Activated T-cell treated with anti-CD3 and anti-CD28 coated beads, Interleukin-2, amount 50 U/mL, for 4 hours (primary cell): Measurements from ENCODE around the gene UCN2. TPM values are rescaled to one million over a fixed set of nuclear protein-coding genes. Genes with fewer than 3 reads are reported as not detected.
"Not testable (repeated sequence)": the region's sequence is repeated elsewhere in the genome, so short reads cannot be mapped to it uniquely, and the experiment has no call there.

Source experiments
- ATAC-seq, 2 donors: fragments of 200-7000 bp; cut with Tn5 transposase; one replicate each; pipeline ENCODE4 v1.10.0; 2021
- DNase-seq: peaks from one replicate; pipeline ENCODE4 v3.0.0-alpha.2; 2020
- H3K27me3 Mint-ChIP-seq: one replicate; pipeline ENCODE4 v1.8.0; 2021; ENCODE audit warnings: low read depth, mixed read lengths
- H3K36me3 Mint-ChIP-seq: one replicate; pipeline ENCODE4 v1.8.0; 2022; ENCODE audit warnings: mixed read lengths; ENCODE audit not compliant: insufficient read depth
- H3K4me1 Mint-ChIP-seq: one replicate; pipeline ENCODE4 v1.8.0; 2021; ENCODE audit warnings: low read depth, mixed read lengths
- H3K4me3 Mint-ChIP-seq: one replicate; pipeline ENCODE4 v1.8.0; 2021; ENCODE audit warnings: mild to moderate bottlenecking, moderate library complexity, mixed read lengths
- H3K9me3 Mint-ChIP-seq: one replicate; pipeline ENCODE4 v1.8.0; 2021; ENCODE audit warnings: mixed read lengths
- total RNA-seq, 3 donors: library from RNA; stranded (reverse); gene quantifications; one replicate each; pipeline ENCODE4 v1.2.1, GENCODE V29; 2021

The UCN2 gene
- total RNA-seq, 3 donors from 2014 or later: 0.13 TPM; not detected in 2

DNA sequence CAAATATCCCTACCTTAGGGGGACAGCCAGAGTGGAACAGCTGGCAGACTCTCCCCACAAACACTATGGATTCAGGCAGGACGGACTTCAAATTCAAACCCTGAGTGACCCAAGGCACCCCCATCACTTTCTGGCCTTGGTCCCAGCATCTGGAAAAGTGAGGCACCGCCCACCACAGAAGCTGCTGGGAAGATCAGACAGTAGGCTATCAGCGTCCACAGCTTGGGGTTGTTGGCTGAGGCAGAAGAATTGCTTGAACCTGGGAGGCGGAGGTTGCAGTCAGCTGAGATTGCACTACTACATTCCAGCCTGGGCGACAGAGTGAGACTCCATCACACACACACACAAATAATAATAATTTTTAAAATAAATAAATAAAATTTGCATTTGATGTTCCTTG lies 15.5 kb downstream of the UCN2 start:
- H3K4me1 Mint-ChIP-seq: peaks cover 13% of the 10 kb centered on the region
- H3K9me3 Mint-ChIP-seq: no peaks in the 10 kb centered on the region
- H3K27me3 Mint-ChIP-seq: no peaks in the 10 kb centered on the region
- H3K36me3 Mint-ChIP-seq: no peaks in the 10 kb centered on the region
- no peak overlapping the region for H3K4me3 Mint-ChIP-seq
- ATAC-seq (no peak), DNase-seq (no peak)

- ATAC-seq: no peak
- Mint-ChIP-seq H3K4me1 (peaks cover 13% of the 10 kb centered on the region), H3K9me3 (no peaks in the 10 kb centered on the region), H3K27me3 (no peaks in the 10 kb centered on the region), H3K36me3 (no peaks in the 10 kb centered on the region), H3K4me3 (no peak overlapping the region)
- no peak for DNase-seq
These were observed 17.3 kb downstream of the UCN2 start for GRCh38 chr3:48546203-48546829.

GRCh38 chr3:48544141-48544540 lies 19.4 kb downstream of the UCN2 start:
- Mint-ChIP-seq H3K4me1 (peaks cover 13% of the 10 kb centered on the region), H3K27me3 (no peaks in the 10 kb centered on the region), H3K9me3 (no peaks in the 10 kb centered on the region), H3K4me3 (no peak overlapping the region), H3K36me3 (peaks cover 2% of the 10 kb centered on the region)
- no peak for DNase-seq
- no peak for ATAC-seq

DNA sequence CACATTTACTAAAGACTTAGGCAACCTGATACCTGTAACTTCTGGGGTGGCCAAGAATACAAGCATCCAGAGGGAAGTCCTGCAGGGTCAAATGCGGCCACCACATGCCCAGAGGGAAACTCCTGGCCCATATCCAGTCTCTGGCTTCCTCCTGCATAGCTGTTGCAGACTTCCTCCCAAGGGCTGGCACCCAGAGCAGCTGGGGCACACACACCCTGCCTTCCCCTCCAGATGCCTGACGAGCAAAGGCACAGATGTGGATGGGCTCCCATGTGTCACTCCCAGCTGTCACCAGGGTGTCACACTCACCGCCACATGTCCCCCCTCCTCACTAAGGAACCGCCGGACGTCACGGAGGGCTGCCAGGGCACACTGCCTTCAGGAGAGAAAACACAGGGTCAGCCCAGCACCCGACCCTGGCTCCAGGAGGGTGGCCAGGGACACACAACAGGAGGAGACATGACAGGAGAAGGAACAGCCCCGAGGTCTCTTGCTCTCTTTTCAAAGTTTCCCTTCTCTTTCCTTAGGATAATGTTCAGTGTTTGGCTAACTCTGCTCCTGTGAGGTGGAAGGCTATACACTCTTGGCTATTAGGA lies 20.2 kb downstream of the UCN2 start:
- no peak for ATAC-seq
- H3K4me3 Mint-ChIP-seq: no peak overlapping the region
- DNase-seq: no peak
- H3K4me1 Mint-ChIP-seq: peaks cover 10% of the 10 kb centered on the region
- H3K9me3 Mint-ChIP-seq: no peaks in the 10 kb centered on the region
- H3K27me3 Mint-ChIP-seq: no peaks in the 10 kb centered on the region
- peaks cover 2% of the 10 kb centered on the region for H3K36me3 Mint-ChIP-seq

DNA sequence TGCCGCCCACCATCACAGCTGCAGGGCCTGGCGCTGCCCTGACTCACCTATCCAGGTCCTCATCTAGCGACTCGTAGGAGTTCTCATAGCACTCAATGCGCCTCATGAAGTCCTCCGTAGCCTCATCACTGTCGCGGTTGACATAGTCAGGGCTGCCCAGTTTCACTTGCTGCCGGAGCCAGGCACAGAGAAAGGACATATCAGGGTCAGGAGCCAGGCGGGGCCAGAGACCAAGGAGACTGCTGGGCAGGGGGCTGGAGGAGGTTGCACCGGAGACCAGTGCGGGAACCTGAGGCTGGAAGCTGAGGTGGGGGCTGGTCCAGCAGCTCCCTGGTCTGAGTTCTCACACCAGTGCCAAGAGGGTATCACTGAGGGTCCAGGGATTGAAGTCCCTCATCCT lies 25.1 kb downstream of the UCN2 start:
- Mint-ChIP-seq H3K27me3 (no peaks in the 10 kb centered on the region), H3K9me3 (no peaks in the 10 kb centered on the region), H3K4me1 (no peaks in the 10 kb centered on the region), H3K4me3 (no peak overlapping the region), H3K36me3 (peaks cover 3% of the 10 kb centered on the region)
- ATAC-seq: no peak
- no peak for DNase-seq

DNA sequence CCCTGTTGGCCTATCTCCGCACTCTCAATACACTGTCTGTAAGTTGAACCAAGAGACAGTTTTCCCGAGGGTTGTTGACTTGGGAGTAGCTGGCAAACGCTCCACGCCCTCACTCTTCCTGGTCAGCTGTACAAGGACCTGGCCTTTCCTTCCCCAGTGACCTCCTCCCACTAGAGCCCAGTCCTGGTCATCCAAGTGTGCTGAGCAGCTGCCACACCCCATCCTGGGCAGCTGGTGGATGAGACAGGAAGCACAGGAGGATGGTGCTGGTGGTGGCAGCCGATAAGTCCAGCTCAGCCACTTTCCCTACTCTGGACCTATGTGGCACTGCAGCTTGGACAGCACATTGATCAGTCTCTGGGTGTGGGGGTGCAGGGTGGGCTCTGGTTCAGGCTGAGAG lies 26.8 kb downstream of the UCN2 start:
- no peak for DNase-seq
- no peaks in the 10 kb centered on the region for H3K9me3 Mint-ChIP-seq
- H3K27me3 Mint-ChIP-seq: no peaks in the 10 kb centered on the region
- H3K4me1 Mint-ChIP-seq: peaks cover 3% of the 10 kb centered on the region
- no peak overlapping the region for H3K4me3 Mint-ChIP-seq
- no peak for ATAC-seq
- peaks cover 3% of the 10 kb centered on the region for H3K36me3 Mint-ChIP-seq

DNA sequence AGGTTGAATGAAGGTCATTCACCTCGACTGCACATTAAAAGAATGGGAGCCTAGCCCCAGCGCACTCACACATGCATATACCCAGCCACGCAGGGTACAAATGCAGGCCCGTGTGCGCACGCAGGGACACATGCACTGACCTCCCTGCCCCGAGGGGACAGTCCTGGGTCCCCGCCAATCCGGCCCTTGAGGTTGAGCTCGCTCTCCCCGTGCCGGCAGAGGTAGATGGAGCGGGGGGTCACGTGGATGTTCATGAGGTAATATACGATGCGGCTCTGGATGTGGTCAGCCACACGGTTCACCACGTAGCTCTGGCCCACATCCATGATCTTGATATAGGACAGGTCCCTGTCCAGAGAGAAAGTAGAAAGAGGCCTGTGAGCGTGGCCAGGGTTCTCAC lies 27.5 kb downstream of the UCN2 start:
- Mint-ChIP-seq H3K27me3 (no peaks in the 10 kb centered on the region), H3K9me3 (no peaks in the 10 kb centered on the region), H3K4me3 (no peak overlapping the region), H3K36me3 (peaks cover 3% of the 10 kb centered on the region), H3K4me1 (peaks cover 3% of the 10 kb centered on the region)
- ATAC-seq (no peak), DNase-seq (no peak)

GRCh38 chr3:48535578-48535977 lies 28.0 kb downstream of the UCN2 start:
- DNase-seq (no peak), ATAC-seq (no peak)
- H3K9me3 Mint-ChIP-seq: no peaks in the 10 kb centered on the region
- no peaks in the 10 kb centered on the region for H3K27me3 Mint-ChIP-seq
- H3K4me3 Mint-ChIP-seq: no peak overlapping the region
- H3K4me1 Mint-ChIP-seq: peaks cover 3% of the 10 kb centered on the region
- peaks cover 3% of the 10 kb centered on the region for H3K36me3 Mint-ChIP-seq

GRCh38 chr3:48532977-48533337 lies 30.6 kb downstream of the UCN2 start:
- no peak for ATAC-seq
- peaks cover 2% of the 10 kb centered on the region for H3K36me3 Mint-ChIP-seq
- no peak for DNase-seq
- no peaks in the 10 kb centered on the region for H3K9me3 Mint-ChIP-seq
- H3K4me1 Mint-ChIP-seq: peaks cover 3% of the 10 kb centered on the region
- H3K4me3 Mint-ChIP-seq: no peak overlapping the region
- H3K27me3 Mint-ChIP-seq: no peaks in the 10 kb centered on the region

DNA sequence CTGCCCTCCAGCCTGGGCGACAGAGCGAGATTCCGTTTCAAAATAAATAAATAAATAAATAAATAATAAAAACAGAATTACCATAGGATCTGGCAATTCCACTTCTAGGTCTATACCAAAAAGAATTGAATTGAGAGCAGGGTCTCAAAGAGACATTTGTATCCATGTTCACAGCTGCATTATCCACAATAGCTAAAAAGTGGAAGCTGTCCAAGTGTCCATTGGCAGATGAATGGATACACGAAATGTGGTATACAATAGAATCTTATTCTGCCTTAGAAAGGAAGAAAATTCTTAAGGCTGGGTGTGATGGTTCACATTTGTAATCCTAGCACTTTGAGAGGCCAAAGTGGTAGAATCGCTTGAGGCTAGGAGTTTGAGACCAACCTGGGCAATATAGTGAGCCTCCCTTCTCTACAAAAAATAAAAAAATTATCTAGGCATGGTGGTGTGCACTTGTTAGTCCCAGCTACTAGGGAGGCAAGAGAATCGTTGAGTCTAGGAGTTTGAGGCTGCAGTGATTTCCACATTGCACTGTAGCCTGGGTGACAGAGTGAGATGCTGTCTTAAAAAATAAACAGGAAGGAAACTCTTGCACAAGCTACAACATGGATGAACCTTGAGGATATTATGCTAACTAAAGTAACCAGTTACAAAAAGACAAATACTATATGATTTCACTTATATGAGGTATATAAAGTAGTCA lies 31.2 kb downstream of the UCN2 start:
- DNase-seq: no peak
- ATAC-seq: no peak
- no peak overlapping the region for H3K4me3 Mint-ChIP-seq
- peaks cover 2% of the 10 kb centered on the region for H3K36me3 Mint-ChIP-seq
- no peaks in the 10 kb centered on the region for H3K27me3 Mint-ChIP-seq
- no peaks in the 10 kb centered on the region for H3K9me3 Mint-ChIP-seq
- peaks cover 3% of the 10 kb centered on the region for H3K4me1 Mint-ChIP-seq

GRCh38 chr3:48530701-48531100 lies 32.9 kb downstream of the UCN2 start:
- not testable (repeated sequence) for ATAC-seq, DNase-seq, H3K27me3 Mint-ChIP-seq, H3K4me3 Mint-ChIP-seq, H3K4me1 Mint-ChIP-seq, H3K9me3 Mint-ChIP-seq, H3K36me3 Mint-ChIP-seq

- DNase-seq: no peak
- ATAC-seq: no peak
- no peak overlapping the region for H3K4me3 Mint-ChIP-seq
- H3K4me1 Mint-ChIP-seq: peaks cover 3% of the 10 kb centered on the region
- H3K36me3 Mint-ChIP-seq: no peaks in the 10 kb centered on the region
- no peaks in the 10 kb centered on the region for H3K9me3 Mint-ChIP-seq
- no peaks in the 10 kb centered on the region for H3K27me3 Mint-ChIP-seq
These were observed 34.8 kb downstream of the UCN2 start for GRCh38 chr3:48528754-48529153.

DNA sequence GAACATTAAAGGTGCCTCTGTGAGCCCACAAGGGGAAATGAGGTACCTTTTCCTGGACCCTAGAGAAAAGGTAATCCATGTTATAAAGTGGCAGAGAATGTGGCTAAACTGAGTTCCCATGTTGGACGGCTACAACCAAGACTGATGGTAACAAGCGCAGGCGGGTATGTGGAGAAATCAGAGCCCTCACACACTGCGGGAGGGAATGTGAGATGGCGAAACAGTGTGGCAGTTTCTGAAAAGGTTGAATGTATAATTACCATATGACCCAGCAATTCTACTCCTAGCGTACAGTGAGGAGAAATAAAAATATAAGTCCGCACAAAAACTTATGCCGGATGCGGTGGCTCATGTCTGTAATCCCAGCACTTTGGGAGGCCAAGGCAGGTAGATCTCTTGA lies 35.5 kb downstream of the UCN2 start:
- no peaks in the 10 kb centered on the region for H3K36me3 Mint-ChIP-seq
- H3K27me3 Mint-ChIP-seq: no peaks in the 10 kb centered on the region
- H3K4me3 Mint-ChIP-seq: no peak overlapping the region
- no peak for DNase-seq
- H3K4me1 Mint-ChIP-seq: peaks cover 3% of the 10 kb centered on the region
- H3K9me3 Mint-ChIP-seq: no peaks in the 10 kb centered on the region
- no peak for ATAC-seq

- H3K27me3 Mint-ChIP-seq: no peaks in the 10 kb centered on the region
- H3K9me3 Mint-ChIP-seq: no peaks in the 10 kb centered on the region
- no peaks in the 10 kb centered on the region for H3K36me3 Mint-ChIP-seq
- no peak for DNase-seq
- no peak overlapping the region for H3K4me3 Mint-ChIP-seq
- ATAC-seq: no peak
- H3K4me1 Mint-ChIP-seq: peaks cover 4% of the 10 kb centered on the region
These were observed 38.6 kb downstream of the UCN2 start for GRCh38 chr3:48524970-48525369.

DNA sequence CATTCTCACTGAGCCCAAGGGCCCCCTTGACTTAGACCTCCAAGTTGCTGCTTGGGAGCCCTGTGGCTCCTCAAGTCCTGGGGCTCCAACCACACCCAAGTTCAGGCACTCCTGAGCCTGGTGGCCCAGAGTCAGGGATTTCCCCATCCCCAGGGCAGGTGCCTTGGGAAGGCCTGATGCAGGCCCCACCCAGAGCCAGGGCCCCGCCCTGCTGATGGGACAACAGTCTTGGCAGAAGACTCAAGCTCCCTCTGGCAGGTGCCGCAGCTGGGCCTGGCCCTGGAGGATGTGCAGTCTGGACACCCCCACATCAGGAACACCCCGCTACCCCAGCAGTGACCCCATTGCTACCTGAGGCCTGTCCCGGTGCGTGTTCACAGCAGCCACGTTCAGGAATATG lies 41.9 kb downstream of the UCN2 start:
- H3K9me3 Mint-ChIP-seq: no peaks in the 10 kb centered on the region
- no peaks in the 10 kb centered on the region for H3K27me3 Mint-ChIP-seq
- DNase-seq: no peak
- no peaks in the 10 kb centered on the region for H3K36me3 Mint-ChIP-seq
- no peak for ATAC-seq
- no peak overlapping the region for H3K4me3 Mint-ChIP-seq
- peaks cover 36% of the 10 kb centered on the region for H3K4me1 Mint-ChIP-seq
